ENCODE data around the gene VENTX.

Gene VENTX

DNA sequence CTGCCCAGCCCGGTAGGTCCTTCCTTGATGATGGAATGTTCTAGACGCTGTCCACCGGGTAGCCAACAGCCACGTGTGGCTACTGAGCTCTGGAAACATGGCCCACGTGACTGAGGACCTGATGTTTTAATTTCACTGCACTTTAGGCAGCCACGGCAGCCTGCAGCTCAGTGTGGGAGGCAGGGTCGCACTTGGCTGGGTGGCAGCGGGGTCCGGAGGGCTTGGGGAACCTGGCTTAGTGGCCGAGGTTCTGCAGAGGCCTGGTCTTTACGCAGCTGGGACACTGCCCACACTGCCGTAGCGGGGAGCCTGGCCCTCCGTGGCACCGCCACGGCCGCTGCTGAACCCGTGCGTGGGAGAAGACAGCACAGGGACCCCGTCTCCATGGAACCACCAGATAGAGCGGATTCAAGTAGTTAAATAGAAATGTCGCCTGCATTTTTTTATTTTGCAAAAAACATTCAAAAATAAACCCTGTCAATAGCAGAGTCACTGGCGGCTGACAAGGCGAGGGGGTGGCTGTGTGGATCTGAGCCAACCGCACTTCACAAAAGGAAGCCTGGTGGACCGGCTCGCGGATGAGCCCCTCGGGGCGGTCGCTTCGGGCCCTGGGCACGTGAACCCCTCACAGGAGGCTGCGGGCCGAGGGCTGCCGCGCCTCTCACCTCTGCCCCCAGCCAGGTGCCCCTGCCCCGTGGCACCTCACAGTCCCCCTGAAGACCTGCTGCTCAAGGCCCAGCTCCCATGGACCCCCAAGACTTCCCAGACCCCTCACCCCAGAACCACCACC is 33.2 kb upstream of the VENTX start:
- peaks cover 14% of the 10 kb centered on the region for H3K36me3 ChIP-seq (ENCODE audit: control insufficient read depth, insufficient read depth, low read length)

DNA sequence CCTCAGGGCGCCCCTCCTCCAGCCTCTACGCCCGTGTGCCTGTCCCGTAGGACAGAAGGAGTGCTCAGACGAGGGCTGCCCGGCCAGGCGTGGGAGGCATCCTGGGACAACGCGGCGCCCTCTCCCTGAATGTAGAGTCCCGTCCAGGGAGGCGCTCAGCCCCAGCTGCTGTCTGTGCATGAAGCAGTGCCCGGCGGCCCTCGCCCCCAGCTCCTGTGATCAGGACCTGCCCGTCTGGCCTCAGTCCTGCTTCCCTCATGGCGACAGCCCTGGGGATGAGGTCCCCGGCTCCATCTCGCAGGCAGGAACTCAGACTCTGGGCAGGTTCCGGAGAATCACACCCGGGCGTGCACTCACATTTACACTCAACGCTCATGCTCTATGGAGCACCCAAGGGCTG is 32.5 kb upstream of the VENTX start:
- no peaks in the 10 kb centered on the region for H3K4me1 ChIP-seq (ENCODE audit: control insufficient read depth, insufficient read depth, low read length)
- H3K9ac ChIP-seq (ENCODE audit: low read depth, low read length) = no peak overlapping the region
- H3K9me3 ChIP-seq (ENCODE audit: control insufficient read depth, insufficient read depth, low read length) = no peaks in the 10 kb centered on the region
- H3K27me3 ChIP-seq (ENCODE audit: control insufficient read depth, insufficient read depth, low read length) = no peaks in the 10 kb centered on the region
- H3K4me3 ChIP-seq (ENCODE audit: low read depth, low read length) = no peak overlapping the region
- H3K36me3 ChIP-seq (ENCODE audit: control insufficient read depth, insufficient read depth, low read length) = peaks cover 10% of the 10 kb centered on the region

More for the DNA sequence above, 33.2 kb upstream of the VENTX start:
- no peaks in the 10 kb centered on the region for H3K4me1 ChIP-seq (ENCODE audit: control insufficient read depth, insufficient read depth, low read length)
- H3K27me3 ChIP-seq (ENCODE audit: control insufficient read depth, insufficient read depth, low read length) = no peaks in the 10 kb centered on the region
- H3K9ac ChIP-seq (ENCODE audit: low read depth, low read length) = no peak overlapping the region
- H3K4me3 ChIP-seq (ENCODE audit: low read depth, low read length) = no peak overlapping the region
- H3K9me3 ChIP-seq (ENCODE audit: control insufficient read depth, insufficient read depth, low read length) = no peaks in the 10 kb centered on the region

DNA sequence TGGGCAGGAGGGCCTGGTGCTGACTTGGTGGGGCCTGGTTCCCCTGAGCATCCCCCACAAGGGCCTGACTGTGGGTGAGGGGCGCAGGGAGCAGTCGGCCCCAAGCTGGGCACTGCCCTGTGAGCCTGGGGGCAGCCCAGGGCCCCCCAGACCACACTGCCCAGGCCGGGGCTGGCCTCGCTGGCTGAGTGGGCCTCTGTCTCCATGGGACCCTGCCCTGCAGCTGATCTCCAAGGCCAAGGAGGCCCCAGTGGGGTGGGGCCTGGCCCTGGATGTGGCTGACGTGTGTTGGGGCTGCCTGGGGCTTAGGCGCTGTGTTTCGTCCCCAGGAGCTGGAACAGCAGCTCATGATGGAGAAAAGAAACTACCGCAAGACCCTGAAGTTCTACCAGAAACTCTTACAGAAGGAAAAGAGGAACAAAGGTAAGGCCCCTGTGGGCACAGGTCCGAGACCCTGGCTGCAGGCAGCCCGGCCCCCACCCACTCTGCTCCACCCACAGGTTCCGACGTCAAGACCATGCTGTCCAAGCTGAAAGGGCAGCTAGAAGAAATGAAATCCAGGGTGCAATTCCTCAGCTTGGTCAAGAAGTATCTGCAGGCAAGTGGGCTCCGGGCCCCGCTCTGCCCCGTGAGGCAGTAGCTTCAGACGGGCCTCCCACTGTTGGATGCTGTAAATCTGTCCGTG is 31.2 kb upstream of the VENTX start:
- Histone ChIP-seq H3K9ac (ENCODE audit: low read depth, low read length) (no peak overlapping the region), H3K4me1 (ENCODE audit: control insufficient read depth, insufficient read depth, low read length) (no peaks in the 10 kb centered on the region), H3K9me3 (ENCODE audit: control insufficient read depth, insufficient read depth, low read length) (no peaks in the 10 kb centered on the region), H3K27me3 (ENCODE audit: control insufficient read depth, insufficient read depth, low read length) (no peaks in the 10 kb centered on the region), H3K4me3 (ENCODE audit: low read depth, low read length) (no peak overlapping the region), H3K36me3 (ENCODE audit: control insufficient read depth, insufficient read depth, low read length) (peaks cover 7% of the 10 kb centered on the region)

DNA sequence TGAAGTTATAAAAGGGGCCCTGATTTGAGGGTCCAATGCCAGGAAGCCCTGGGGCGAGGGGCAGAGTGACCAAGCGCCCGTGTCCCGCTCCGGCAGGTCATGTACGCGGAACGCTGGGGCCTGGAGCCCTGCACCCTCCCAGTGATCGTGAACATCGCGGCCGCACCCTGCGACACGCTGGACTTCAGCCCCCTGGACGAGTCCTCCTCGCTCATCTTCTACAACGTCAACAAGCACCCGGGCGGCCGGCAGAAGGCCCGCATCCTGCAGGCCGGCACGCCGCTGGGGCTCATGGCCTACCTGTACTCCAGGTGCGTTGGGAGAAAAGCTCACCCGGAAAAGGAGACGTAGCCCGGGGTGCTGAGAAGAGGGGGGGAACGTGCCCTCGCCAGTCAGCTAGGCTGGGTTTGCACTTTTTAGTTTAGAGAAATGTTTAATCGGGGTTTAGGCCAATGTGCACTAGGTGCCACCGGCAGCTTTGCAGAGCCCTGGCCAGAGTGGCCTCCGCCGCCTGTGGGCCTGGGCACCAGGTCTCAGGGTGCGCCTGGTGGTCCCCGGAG is 30.5 kb upstream of the VENTX start:
- Histone ChIP-seq H3K4me1 (ENCODE audit: control insufficient read depth, insufficient read depth, low read length) (no peaks in the 10 kb centered on the region), H3K4me3 (ENCODE audit: low read depth, low read length) (no peak overlapping the region), H3K9ac (ENCODE audit: low read depth, low read length) (no peak overlapping the region), H3K36me3 (ENCODE audit: control insufficient read depth, insufficient read depth, low read length) (peaks cover 3% of the 10 kb centered on the region), H3K9me3 (ENCODE audit: control insufficient read depth, insufficient read depth, low read length) (no peaks in the 10 kb centered on the region), H3K27me3 (ENCODE audit: control insufficient read depth, insufficient read depth, low read length) (no peaks in the 10 kb centered on the region)

DNA sequence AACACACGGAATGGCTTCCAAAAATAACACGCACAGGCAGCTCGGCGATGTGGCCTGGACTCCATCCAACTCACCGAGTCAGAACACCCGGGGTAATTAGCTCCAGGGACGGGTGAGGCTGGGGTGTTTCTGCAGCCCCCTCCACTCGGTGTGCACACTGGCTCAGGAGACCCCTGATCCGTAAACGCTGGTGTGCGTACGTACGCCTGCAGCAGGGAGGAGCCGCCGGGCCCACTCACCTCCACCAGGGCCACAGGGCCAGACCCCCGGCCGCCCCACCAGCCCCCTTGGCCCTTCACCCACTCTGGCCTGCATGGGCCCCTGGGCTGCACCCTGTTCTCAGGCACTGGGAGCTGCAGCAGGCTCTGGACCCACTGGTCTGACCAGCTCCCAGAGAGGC is 30.0 kb upstream of the VENTX start:
- H3K36me3 ChIP-seq (ENCODE audit: control insufficient read depth, insufficient read depth, low read length) = peaks cover 3% of the 10 kb centered on the region
- no peak overlapping the region for H3K9ac ChIP-seq (ENCODE audit: low read depth, low read length)
- H3K9me3 ChIP-seq (ENCODE audit: control insufficient read depth, insufficient read depth, low read length) = no peaks in the 10 kb centered on the region
- no peaks in the 10 kb centered on the region for H3K4me1 ChIP-seq (ENCODE audit: control insufficient read depth, insufficient read depth, low read length)
- no peak overlapping the region for H3K4me3 ChIP-seq (ENCODE audit: low read depth, low read length)
- H3K27me3 ChIP-seq (ENCODE audit: control insufficient read depth, insufficient read depth, low read length) = no peaks in the 10 kb centered on the region

DNA sequence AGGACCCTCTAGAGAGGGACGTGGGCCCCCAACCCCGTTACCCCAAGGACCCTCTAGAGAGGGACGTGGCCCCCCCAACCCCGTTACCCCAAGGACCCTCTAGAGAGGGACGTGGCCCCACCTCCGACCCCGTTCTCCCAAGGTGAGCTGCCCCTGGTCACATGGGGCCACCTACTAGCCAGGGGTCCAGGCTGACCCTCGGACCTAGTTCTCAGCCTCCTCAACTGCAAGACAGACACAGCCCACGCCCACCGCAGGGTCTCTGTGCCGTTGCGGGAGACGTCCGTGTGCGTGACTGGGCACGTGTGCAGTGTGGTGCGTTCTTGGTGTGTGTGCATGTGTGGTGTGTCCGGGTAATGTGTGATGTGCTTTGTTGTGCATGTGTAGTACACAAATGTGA is 29.2 kb upstream of the VENTX start:
- H3K4me1 ChIP-seq (ENCODE audit: control insufficient read depth, insufficient read depth, low read length) = no peaks in the 10 kb centered on the region

DNA sequence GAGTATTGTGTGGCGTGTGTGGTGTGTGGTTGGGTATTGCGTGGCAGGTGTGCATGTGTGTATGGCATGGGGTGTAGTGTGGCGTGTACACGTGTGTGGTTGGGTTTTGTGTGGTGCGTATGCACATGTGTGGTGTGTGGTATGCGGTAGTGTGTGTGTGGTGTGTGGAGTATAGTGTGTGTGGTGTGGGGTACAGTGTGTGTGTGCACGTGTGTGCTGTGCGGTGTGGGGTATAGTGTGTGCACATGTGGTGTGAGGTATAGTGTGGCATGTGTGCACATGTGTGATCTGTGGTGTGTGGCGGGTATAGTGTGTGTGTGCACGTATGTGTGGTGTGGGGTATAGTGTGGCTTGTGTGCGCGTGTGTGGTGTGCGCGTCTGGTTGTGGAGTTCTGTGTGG is 28.5 kb upstream of the VENTX start:
- peaks cover 6% of the 10 kb centered on the region for H3K36me3 ChIP-seq (ENCODE audit: control insufficient read depth, insufficient read depth, low read length)

More for the DNA sequence above, 29.2 kb upstream of the VENTX start:
- Histone ChIP-seq H3K9me3 (ENCODE audit: control insufficient read depth, insufficient read depth, low read length) (no peaks in the 10 kb centered on the region), H3K27me3 (ENCODE audit: control insufficient read depth, insufficient read depth, low read length) (no peaks in the 10 kb centered on the region), H3K36me3 (ENCODE audit: control insufficient read depth, insufficient read depth, low read length) (peaks cover 3% of the 10 kb centered on the region), H3K9ac (ENCODE audit: low read depth, low read length) (no peak overlapping the region), H3K4me3 (ENCODE audit: low read depth, low read length) (no peak overlapping the region)

DNA sequence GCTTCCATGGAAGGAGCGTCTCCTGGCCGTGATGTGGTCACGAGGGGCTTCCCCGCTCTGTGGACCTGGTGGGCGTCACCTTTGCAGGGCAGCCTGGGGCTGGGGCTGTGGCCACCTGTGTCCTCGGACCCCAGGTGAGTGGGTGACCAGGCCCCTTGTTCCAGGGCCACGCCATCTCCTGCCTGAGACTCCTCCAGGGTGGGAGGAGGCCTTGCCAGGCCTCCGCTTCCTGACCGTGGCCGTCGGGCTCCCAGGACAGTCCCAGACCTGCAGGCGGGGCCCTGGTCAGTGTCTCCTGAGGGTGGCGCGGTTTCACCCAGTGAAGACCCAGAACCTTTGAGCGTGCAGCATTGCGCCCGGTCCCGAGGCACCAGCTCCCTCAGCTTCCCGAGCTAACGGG is 28.0 kb upstream of the VENTX start:
- Histone ChIP-seq H3K4me1 (ENCODE audit: control insufficient read depth, insufficient read depth, low read length) (no peaks in the 10 kb centered on the region), H3K9ac (ENCODE audit: low read depth, low read length) (no peak overlapping the region), H3K36me3 (ENCODE audit: control insufficient read depth, insufficient read depth, low read length) (peaks cover 4% of the 10 kb centered on the region), H3K27me3 (ENCODE audit: control insufficient read depth, insufficient read depth, low read length) (no peaks in the 10 kb centered on the region), H3K9me3 (ENCODE audit: control insufficient read depth, insufficient read depth, low read length) (no peaks in the 10 kb centered on the region), H3K4me3 (ENCODE audit: low read depth, low read length) (no peak overlapping the region)

More for the DNA sequence above, 28.5 kb upstream of the VENTX start:
- H3K4me3 ChIP-seq (ENCODE audit: low read depth, low read length) = no peak overlapping the region
- H3K27me3 ChIP-seq (ENCODE audit: control insufficient read depth, insufficient read depth, low read length) = no peaks in the 10 kb centered on the region
- no peaks in the 10 kb centered on the region for H3K4me1 ChIP-seq (ENCODE audit: control insufficient read depth, insufficient read depth, low read length)
- H3K9ac ChIP-seq (ENCODE audit: low read depth, low read length) = no peak overlapping the region
- no peaks in the 10 kb centered on the region for H3K9me3 ChIP-seq (ENCODE audit: control insufficient read depth, insufficient read depth, low read length)

DNA sequence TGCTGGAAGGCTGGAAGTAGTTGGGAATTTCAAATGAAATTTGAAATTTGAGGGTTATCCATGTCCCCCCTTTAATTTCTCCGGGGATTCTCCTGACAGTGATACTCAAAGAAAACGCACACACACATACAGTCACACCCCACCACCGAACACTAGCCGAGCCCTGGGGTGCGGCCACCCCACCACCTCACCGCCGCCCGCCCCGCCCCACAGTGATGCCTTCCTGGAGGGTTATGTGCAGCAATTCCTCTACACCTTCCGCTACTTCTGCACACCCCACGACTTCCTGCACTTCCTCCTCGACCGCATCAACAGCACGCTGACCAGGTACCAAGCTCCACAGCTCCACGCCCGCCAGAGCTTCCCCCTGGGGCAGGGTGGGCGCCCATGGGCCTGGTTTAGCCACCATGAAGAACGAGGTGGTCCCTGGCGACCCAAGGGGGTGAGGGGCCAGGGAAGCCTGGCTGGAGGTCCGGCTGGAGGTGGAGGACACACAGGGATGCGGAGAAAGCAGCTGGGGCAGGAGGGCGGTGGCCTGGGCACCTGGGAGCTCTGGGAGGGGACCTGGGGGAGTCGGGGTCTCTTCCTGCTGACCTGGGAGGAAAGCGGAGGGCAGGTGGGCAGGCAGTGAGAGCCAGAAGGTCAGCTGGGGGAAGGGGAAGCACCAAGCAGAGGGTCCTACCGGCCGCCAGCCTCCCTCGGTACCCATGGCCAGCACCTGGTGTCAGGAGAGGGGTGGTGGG is 27.1 kb upstream of the VENTX start:
- Histone ChIP-seq H3K9ac (ENCODE audit: low read depth, low read length) (no peak overlapping the region), H3K9me3 (ENCODE audit: control insufficient read depth, insufficient read depth, low read length) (no peaks in the 10 kb centered on the region), H3K4me3 (ENCODE audit: low read depth, low read length) (no peak overlapping the region), H3K27me3 (ENCODE audit: control insufficient read depth, insufficient read depth, low read length) (no peaks in the 10 kb centered on the region), H3K4me1 (ENCODE audit: control insufficient read depth, insufficient read depth, low read length) (no peaks in the 10 kb centered on the region), H3K36me3 (ENCODE audit: control insufficient read depth, insufficient read depth, low read length) (peaks cover 9% of the 10 kb centered on the region)

DNA sequence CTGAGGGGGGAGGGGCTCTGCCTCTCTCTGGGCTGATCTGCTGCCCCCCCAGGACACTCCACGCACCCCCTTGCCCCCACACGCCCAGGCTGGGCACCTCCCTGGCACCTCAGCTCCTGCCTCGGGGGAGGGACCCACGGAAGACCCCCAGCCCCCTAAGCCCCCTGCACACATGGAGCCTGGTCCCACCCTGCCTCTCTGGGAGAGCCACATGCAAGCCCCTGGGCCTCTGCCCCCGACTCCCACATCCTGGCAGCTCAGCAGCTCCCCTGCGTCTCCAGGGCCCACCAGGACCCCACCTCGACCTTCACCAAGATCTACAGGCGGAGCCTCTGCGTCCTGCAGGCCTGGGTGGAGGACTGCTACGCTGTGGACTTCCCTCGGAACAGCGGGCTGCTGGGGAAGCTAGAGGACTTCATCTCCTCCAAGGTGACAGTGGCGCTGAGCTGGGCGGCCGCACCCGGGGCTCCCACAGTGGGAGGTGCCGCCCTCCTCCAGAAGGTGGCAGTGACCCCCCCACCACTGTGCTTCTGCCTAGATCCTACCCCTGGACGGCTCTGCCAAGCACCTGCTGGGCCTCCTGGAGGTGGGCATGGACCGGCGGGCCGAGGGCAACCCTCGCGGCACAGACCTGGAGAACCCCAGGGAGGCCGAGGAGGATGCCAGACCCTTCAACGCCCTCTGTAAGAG is 26.4 kb upstream of the VENTX start:
- Histone ChIP-seq H3K27me3 (ENCODE audit: control insufficient read depth, insufficient read depth, low read length) (no peaks in the 10 kb centered on the region), H3K4me3 (ENCODE audit: low read depth, low read length) (no peak overlapping the region), H3K4me1 (ENCODE audit: control insufficient read depth, insufficient read depth, low read length) (no peaks in the 10 kb centered on the region), H3K9me3 (ENCODE audit: control insufficient read depth, insufficient read depth, low read length) (no peaks in the 10 kb centered on the region), H3K9ac (ENCODE audit: low read depth, low read length) (no peak overlapping the region), H3K36me3 (ENCODE audit: control insufficient read depth, insufficient read depth, low read length) (peaks cover 14% of the 10 kb centered on the region)
